HG03135 (cell line): ENCODE results near the gene RASA3.
"Not testable (repeated sequence)": the region's sequence is repeated elsewhere in the genome, so short reads cannot be mapped to it uniquely, and the experiment has no call there.

Experiments
- ATAC-seq: cut with Tn5 transposase; IDR thresholded peaks from one replicate; pipeline ENCODE4 v1.9.1; 2021; ENCODE audit warnings: mild to moderate bottlenecking, moderate library complexity; ENCODE audit not compliant: unreplicated experiment

Gene RASA3

DNA sequence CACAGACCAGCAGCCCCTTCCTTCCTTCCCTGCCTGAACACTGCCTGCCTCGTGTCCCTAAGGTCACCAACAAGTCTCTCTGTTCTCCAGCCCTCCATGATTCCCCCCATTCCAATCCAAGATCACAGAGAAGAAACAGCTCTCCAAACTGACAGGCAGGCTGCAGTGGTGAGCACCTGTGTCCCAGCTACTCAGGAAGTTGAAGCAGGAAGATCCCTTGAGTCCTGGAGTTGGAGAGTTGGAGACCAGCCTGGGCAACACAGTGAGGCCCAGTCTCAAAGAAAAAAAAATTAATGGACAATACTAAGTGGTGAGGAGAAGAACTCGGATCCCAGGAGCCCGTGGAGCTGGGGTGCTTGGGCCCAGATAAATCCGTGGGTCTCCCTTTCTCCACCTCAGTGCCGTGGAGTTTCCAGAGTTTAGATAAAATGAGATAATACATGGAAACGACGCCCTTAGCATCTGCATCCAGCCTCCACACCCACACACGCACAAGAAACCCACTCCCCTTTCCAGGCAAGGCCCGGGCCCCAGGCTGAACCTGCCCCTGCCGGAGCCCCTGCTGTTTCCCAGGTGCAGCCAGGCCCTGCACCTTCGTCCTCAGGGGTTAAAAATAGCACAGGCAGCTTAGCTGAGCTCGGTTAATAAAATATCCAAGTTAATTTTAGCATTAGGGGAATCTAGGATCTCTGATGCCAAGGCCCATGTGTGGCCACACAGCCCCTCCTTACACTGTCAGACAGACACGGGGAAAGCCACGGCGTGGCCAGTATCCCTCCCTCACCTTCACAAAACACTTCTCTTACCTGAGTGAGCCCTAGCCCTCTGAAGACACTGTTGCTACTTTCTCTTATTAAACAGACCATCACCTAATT lies 4.7 kb downstream of the RASA3 start:
- ATAC-seq, result no peak

DNA sequence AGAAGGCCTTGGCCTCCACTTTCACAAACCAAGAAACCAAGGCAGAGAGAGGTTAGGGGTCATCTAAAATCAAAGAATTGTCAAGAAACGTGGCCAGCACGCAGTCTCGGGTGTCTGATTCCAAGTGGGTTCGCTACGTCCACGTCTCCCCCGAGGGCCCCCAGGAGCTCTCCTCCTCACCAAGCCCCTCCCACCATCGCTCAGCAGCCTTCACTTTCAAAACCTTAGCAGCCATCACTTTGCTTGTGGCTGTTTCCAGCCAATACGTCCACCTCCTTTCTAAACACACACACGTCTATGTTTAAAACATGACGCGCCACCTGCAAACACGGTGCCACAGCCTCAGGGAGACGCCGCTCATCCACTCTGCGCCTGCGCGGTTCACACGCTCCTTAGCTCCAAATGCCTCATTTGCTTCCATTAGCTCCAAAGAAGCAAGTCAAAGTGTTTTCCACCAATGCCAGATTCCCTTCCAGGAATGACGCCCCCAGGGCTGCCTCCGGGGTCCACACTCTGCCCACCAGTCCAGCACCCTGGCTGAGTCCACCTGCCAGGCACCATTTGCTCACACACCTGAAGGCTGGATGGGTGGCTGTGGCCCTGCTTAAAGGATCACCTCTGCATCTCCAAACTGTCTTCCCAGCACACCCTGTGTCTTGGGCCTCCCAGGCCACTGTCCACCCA lies 5.5 kb downstream of the RASA3 start:
- ATAC-seq, result no peak

DNA sequence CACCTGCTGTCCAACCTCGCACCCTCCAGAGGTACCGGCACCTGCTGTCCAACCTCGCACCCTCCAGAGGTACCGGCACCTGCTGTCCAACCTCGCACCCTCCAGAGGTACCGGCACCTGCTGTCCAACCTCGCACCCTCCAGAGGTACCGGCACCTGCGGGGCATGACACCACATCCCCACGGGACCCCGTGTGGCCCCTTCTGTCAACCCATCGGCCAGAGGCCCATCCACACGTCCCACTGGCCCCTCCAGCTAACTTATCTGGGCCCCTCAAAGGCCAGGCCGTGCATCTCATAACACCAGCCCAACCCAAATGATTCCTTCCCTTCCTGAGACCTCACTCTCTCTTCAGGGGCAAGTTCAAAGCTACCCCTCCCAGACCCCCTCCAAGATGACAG lies 6.3 kb downstream of the RASA3 start:
- ATAC-seq, result not testable (repeated sequence)

DNA sequence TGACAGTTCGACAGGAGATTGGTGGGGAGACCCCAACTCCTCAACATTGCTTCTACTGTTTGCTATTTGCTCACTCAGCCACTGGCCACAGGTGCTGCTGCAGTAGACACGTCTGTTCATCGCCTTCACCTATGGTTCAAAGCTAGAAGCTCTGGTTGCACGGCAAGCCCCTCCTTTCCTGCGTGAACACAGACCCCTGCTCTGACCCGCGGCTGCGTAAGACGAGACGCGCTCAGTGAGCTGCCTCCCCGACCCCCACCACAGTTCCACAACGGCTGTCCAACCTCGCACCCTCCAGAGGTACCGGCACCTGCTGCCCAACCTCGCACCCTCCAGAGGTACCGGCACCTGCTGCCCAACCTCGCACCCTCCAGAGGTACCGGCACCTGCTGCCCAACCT lies 6.8 kb downstream of the RASA3 start:
- ATAC-seq, result no peak

DNA sequence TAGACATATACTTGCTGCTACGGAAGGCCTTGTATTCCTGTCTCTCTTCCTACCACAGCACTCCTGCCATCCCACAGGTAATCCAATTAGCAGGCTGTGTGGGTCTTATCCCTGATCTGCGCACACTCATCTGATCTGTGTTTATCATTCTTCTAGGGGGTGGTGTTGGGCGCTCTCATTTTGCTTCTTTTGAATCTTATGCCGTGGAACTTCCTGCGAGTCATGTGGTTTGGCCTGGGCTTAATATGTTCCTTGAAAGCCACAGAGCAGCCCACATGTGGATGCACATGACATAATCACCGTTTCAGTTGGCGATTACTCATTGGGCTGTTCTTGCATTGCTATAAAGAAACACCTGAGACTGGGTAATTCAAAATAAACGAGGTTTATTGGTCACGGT lies 7.5 kb downstream of the RASA3 start:
- ATAC-seq, result no peak

DNA sequence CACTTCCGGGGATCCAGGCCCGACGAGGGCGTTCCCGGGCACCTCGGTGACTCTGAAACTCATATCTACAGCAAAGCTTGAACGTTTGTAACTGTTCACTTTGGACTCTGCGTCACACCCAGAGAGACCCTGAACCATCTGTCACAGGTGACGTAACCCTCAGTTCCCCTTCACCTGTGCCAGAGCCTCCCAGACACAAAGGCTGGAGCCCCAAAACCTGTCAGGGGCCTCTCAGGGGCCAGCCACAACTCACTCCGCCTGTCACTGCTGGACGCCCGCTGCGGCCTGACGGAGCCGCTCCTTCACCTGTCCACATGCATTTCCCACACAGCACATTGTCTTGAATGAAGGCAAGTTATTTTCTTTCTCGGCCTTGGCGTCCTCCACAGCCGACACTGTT lies 8.0 kb downstream of the RASA3 start:
- no peak for ATAC-seq

DNA sequence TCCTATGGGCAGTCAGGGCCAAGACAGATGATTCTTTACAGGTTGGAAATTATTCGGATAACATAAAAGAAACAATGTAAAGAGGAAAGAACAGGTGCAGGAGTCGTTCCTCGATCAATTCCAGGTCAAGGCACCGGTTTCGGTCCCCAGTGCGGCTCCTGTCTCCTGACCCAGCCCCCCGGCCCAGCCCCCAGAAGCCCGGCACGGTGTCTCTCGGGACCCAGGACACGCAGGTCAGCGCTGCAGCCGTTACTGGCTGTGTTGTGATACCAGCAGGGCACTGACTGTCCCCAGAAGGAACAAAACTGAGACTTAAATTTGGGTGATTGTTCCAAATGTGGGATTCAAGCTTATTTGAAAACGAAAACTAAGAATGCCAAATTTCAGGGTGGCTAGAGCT lies 8.5 kb downstream of the RASA3 start:
- ATAC-seq, result no peak

DNA sequence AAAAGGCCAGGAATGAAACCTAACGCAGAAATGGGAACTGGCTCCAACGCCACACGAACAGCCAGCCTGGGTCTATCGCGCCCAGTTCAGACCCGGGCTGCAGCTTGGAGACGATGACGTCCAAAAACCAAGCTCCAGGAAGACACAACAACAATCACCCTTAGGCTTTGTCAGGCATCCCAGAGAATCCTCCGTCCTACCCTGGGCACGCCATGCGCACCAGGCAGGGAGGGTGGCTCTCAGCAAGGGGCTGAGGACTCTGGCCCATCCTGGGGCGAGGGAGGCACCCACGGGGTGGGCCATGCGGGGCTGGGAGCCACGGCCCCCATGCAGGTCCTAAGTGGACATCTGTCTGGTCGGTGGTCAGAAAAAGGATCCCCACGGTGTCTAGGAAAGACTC lies 9.0 kb downstream of the RASA3 start:
- ATAC-seq, result no peak

DNA sequence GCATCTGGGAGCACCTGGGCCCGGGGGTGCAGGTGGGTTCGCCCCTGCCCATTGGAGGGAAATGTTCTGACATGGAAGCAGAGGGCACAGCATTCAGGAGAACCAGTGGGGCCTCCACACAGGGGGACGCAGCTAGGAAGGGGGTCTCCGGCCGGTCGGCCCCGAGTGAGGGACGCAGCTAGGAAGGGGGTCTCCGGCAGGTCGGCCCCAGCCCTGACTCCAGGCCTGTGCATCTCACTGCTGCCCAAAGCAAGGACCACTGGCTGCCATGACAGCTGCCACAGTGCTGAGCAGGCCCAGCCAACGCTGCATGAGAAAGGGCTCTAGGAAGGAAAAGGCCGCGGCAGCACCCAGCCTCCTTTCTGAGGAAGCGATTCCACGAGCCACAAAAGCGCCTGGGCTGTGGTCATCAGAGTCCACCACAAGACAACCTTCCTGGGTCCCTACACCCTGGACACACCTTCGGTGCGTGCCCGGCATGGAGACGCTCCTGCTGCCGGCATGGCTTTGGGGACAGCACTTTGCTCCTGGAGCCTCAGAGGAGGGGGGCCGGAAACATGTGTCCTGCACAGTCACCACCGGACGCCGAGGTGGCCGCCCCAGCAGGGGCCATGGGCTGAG lies 9.7 kb downstream of the RASA3 start:
- ATAC-seq, result no peak

DNA sequence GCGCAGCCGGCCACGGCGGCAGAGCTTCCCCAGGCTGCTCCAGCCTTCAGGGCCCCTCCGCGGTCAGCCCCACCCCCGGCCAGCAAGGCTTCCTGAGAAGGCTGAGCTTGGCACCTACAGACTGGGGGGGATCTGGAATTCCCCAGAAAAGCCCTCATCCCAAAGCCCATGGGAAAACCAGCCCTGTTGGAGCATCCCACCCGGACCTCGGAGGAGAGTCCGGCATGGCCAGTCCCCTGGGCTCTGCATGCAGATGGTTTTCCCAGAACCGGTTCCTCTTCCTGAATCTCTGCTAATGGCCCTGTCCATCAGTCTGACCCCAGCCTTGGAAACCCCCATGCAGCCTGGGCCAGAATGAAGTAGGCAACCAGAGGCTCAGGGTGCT lies 10.3 kb downstream of the RASA3 start:
- no peak for ATAC-seq

DNA sequence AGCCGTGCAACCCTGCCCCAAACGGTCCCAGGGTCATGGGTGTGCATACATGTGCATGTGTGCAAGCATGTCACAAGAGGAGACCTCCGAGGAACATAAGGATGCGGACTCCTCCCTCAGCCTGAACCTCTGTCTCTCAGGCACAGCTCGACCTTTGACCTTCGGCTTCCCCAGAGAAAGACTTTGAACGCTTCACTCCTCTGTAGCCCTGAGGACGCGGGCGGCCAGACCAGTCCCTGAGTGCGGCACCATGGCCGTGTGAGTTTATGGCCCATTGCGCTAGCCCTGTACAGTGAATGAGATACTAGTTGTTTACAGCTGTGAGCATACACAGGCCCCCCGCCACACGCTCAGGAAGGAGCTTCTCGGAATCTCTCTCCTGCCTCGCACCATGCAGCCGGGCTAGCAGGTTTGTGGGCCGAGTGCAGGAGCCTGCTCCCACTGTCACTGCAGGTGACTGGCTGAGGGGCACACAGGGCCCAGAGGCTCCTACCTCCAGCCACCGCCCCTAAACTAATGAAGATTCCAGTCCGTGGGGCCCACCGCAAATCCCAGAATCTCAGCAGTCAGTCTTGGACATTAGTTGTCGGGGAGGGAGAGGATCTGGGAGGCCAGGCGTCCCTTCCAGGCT lies 10.8 kb downstream of the RASA3 start:
- ATAC-seq, result no peak

DNA sequence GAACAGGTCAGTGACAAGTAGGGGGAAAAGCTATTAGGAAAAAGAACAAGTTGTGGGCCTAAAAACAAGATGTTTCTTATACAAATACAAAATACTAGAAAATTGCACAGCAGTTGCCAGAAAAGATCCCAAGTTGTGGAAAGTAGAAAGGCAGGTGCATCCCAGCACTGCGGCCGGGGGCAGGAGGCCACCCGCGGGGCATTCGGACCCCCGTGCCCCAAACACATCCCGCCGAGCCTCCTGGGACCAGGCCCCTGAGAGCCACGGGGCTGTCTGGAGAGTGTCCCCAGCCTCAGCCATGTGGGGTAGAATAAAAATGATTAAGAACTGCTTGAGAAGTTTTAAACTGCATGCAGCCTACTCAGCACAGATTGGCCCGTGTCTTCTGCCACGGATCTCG lies 11.4 kb downstream of the RASA3 start:
- ATAC-seq, result no peak

DNA sequence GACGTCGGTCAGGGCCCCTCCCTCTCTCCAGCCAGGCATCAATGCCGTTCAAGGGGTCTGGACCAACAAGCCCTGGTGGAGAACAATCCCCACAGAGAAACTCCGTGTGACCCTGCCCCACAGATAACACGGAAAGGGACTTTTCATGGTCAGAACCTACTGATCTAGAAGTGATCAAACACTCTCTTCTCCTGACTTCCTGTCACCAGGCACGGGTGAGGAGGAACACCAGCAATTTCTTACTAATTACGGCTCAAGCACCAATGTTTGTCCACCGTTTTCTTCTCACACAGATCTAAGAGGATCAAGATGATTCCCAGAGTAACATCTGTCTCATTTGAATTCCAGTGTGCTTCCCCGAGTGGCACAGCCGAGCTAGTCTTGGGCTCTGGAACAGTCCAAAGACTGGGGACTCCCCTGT lies 11.8 kb downstream of the RASA3 start:
- ATAC-seq, result no peak

DNA sequence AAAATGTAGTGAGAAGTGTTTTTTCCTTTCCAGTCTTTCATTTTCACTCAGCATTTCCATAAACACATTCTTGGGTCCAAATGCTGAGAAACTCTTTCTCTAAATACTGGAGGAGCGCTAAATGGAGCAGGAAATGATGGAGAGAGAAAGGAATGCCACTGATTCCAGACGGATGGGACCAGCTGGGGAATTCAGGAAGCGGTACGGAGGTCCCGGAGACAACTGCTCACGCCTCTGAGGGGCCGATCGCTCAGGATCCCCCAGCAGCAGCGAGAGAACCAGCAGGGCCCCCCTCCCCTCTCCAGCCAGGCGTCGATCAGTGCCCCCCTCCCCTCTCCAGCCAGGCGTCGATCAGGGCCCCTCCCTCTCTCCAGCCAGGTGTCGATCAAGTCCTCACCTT lies 13.2 kb downstream of the RASA3 start:
- no peak for ATAC-seq

DNA sequence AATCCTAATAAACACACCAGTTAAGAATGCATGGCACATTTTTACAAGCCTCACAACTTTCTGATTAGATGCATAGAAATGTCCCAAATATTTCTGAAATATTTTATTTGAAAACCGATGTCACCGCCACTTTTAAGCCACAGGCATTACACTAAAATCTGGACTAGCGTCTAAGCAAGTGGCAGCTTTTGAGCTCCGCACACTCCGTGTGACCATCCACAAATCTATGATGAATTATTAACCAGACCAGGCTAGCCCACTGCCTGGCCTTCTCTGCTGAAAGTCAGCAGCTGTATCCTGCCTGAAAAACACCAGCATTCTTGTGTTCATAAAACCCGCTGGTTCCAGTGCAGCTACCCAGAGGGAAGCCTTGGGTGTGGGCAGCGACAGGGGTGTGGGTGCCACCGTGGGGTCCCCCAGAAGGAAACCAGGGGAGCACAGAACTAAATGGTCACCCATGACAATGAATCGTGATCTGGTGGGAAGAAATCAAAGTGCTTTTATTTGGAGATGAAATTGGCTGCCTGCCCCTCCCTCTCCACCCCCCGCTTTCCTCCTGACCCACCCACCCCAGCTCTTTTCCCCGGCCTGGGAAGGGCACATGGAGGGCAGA lies 13.8 kb downstream of the RASA3 start:
- ATAC-seq, result no peak

DNA sequence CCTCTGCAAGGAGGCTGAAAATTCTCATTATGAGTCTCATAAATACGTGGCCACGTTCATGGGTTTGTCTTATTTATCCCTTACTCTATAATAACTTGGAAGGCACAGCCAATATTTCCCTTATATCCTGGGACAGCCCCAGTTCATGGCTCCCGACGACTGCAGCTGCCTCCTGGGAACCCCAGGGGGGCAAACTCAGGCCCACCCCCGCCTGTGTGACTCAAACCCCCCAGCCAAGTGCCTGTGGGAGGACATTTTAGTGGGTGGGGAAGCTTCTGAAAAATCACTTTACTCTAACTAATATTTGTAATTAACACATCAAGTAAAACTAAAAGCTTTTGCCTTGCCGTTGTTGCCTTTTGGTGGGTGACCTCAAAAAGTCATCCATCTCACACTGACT lies 14.3 kb downstream of the RASA3 start:
- no peak for ATAC-seq

DNA sequence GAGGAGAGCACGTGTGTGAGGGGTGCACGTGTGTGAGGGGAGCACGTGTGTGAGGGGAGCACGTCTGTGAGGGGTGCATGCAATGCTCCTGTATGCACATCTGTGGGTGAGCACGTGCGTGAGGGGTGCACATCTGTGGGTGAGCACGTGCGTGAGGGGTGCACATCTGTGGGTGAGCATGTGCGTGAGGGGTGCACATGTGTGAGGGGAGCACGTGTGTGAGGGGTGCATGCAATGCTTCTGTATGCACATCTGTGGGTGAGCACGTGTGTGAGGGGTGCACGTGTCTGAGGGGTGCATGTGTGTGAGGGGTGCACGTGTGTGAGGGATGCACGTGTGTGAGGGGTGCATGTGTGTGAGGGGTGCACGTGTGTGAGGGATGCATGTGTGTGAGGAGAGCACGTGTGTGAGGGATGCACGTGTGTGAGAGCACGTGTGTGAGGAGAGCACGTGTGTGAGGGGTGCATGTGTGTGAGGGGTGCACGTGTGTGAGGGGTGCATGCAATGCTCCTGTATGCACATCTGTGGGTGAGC lies 15.0 kb downstream of the RASA3 start:
- ATAC-seq, result not testable (repeated sequence)

DNA sequence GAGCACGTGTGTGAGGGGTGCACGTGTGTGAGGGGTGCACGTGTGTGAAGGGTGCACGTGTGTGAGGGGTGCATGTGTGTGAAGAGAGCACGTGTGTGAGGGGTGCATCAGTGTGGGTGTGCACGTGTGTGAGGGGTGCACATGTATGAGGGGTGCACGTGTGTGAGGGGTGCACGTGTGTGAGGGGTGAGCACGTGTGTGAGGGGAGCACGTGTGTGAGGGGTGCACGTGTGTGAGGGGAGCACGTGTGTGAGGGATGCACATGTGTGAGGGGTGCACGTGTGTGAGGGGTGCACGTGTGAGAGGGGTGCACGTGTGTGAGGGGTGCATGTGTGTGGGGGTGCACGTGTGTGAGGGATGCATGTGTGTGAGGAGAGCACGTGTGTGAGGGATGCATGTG lies 15.7 kb downstream of the RASA3 start:
- ATAC-seq, result no peak

DNA sequence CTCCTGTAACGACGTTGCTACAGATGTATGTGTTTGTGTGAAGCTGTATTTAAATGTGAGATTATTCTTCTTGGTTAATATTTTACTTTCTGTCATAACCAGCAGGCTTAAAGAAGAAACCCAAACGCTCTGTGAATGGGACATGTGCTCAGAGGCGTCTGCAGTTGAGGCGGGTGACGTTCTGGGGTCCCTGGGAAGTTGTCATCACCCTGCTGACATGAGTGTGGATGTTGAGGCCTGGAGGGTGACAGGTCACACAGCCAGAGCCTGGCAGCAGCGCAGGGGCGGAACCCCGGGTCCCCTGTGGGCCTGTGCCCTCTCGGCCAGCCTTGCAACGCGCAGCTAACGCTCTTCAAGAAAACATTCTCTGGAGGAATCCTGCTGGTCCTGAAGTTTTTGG lies 16.6 kb downstream of the RASA3 start:
- no peak for ATAC-seq

DNA sequence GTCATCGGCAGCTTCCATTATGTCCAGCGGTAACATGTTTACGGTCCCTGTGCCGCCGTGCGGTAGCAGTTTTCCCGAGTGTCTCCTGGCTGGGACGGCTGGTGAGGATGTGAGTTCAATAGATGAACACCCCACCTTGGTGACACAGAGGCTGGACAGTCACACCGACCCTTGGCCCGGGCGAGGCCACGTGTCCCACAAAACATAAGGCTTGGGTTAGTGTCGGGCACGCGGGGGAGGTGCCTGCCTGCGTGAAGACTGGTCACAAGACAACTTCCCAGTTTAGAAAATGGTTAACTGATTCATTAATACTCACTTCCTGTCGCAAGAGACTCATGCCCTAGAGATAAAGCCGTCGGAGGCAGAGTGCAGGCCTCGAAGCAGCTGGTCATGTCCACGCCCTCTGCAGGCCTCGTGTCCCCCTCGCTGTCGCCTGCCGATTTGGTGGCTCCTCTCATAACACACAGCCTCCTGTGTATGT lies 17.2 kb downstream of the RASA3 start:
- no peak for ATAC-seq

DNA sequence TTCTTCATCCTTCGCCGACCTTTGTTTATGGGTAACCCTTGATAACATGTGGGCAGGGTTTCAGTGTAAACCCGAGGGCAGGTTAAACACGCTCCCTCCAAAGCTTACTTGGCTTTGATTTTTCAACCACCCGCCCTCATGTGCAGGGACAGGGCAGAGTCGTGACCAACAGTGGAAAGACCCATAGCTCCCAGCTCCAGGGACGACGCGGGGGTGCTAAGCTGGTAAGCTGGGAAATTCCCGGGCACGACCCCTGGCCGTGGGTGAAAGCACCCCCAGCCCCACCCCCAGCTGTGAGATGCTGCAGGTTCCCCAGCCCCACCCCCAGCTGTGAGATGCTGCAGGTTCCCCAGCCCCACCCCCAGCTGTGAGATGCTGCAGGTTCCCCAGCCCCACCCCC lies 17.8 kb downstream of the RASA3 start:
- ATAC-seq, result not testable (repeated sequence)
